Measurements from ENCODE around the gene CXCR6.

CXCR6 gene

GRCh38 chr3:45949432-45949831, 6.2 kb downstream of the CXCR6 start:
- DNase-seq = no peak

GRCh38 chr3:45950131-45950530, 6.9 kb downstream of the CXCR6 start:
- no peak for DNase-seq

GRCh38 chr3:45950686-45951600, 7.7 kb downstream of the CXCR6 start:
- no peak for DNase-seq

GRCh38 chr3:45951946-45952345, 8.7 kb downstream of the CXCR6 start:
- DNase-seq = no peak

GRCh38 chr3:45952456-45952855, 9.2 kb downstream of the CXCR6 start:
- DNase-seq = no peak

GRCh38 chr3:45953536-45953935, 10.3 kb downstream of the CXCR6 start:
- no peak for DNase-seq

GRCh38 chr3:45954306-45954705, 11.0 kb downstream of the CXCR6 start:
- no peak for DNase-seq

- DNase-seq = no peak
Observed at GRCh38 chr3:45955017-45955647, 11.9 kb downstream of the CXCR6 start.

- no peak for DNase-seq
Observed at GRCh38 chr3:45955706-45956105, 12.4 kb downstream of the CXCR6 start.

GRCh38 chr3:45957586-45957985, 14.3 kb downstream of the CXCR6 start:
- DNase-seq = no peak

GRCh38 chr3:45958321-45958791, 15.1 kb downstream of the CXCR6 start:
- DNase-seq = no peak

GRCh38 chr3:45959201-45959600, 15.9 kb downstream of the CXCR6 start:
- DNase-seq = no peak

- DNase-seq = no peak
Observed at GRCh38 chr3:45960289-45960688, 17.0 kb downstream of the CXCR6 start.

- no peak for DNase-seq
Observed at GRCh38 chr3:45962033-45962432, 18.8 kb downstream of the CXCR6 start.

- DNase-seq = no peak
Observed at GRCh38 chr3:45964139-45964538, 20.9 kb downstream of the CXCR6 start.

GRCh38 chr3:45965253-45965652, 22.0 kb downstream of the CXCR6 start:
- peak in 1 of 2 experiments; percentile 42 for DNase-seq

- DNase-seq = no peak
Observed at GRCh38 chr3:45965653-45966052, 22.4 kb downstream of the CXCR6 start.

- no peak for DNase-seq
Observed at GRCh38 chr3:45966371-45966791, 23.1 kb downstream of the CXCR6 start.

- DNase-seq = no peak
Observed at GRCh38 chr3:45966950-45967640, 23.8 kb downstream of the CXCR6 start.

- DNase-seq = no peak
Observed at GRCh38 chr3:45967724-45968123, 24.5 kb downstream of the CXCR6 start.

- no peak for DNase-seq
Observed at GRCh38 chr3:45968149-45968548, 24.9 kb downstream of the CXCR6 start.

- no peak for DNase-seq
Observed at GRCh38 chr3:45968706-45969105, 25.4 kb downstream of the CXCR6 start.

- no peak for DNase-seq
Observed at GRCh38 chr3:45969116-45969515, 25.9 kb downstream of the CXCR6 start.

- no peak for DNase-seq
Observed at GRCh38 chr3:45969953-45970352, 26.7 kb downstream of the CXCR6 start.
